Tongue (tissue), 2 donors: ENCODE data around the gene GRID2IP. TPM values are rescaled to one million over a fixed set of nuclear protein-coding genes. Genes with fewer than 3 reads are reported as not detected.

ENCODE experiments used
- DNase-seq: peaks from one replicate; pipeline ENCODE4 v3.0.0-alpha.2; 2015
- total RNA-seq: library from RNA; depleted of rRNA; stranded (reverse); fragments of >200 nt; gene quantifications from one replicate; pipeline ENCODE4 v1.2.3, GENCODE V29; 2014

The GRID2IP gene
- total RNA-seq, 1 donor from 2014 or later, result 0.31 TPM

DNA sequence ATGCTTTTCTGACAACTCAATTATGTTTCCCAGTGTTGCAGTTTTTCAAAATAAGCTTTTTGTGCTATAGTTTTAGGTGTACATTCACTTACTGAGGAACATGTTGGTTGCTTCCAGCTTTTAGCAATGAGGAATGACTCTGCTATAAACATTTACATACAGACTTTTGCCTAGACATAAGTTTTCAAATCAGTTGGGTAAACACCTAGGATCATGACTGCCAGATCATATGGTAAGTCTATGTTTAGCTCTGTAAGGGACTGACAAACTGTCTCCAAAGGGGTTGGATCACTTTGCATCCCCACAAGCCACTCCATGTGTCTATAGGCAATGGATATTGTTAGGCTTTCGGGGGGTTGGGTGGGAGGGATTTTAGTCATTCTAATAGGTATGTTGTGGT lies 10.8 kb upstream of the GRID2IP start:
- no peak for DNase-seq

GRCh38 chr7:6559896-6560295 lies 8.6 kb upstream of the GRID2IP start:
- DNase-seq, result no peak

DNA sequence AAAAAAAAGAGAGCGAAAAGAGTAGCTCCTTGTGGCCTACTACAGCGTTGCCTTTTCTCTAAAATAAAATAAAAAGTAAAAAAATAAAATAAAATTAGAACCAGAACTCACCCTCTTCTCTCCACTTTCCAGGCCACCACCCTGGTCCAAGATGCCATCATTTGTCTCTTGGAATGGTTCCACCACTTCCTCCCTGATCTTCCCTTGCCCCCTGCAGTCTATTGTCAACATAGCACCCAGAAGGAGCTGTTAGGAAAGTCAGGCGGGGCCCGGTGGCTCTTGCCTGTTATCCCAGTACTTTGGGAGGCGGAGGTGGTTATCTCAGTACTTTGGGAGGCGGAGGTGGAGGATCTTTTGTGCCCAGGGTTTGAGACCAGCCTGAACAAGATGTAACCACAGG lies 7.6 kb upstream of the GRID2IP start:
- peak; percentile 39 for DNase-seq

GRCh38 chr7:6556196-6556595 lies 4.9 kb upstream of the GRID2IP start:
- no peak for DNase-seq

GRCh38 chr7:6554848-6555247 lies 3.6 kb upstream of the GRID2IP start:
- no peak for DNase-seq

GRCh38 chr7:6553448-6554044 lies 2.3 kb upstream of the GRID2IP start:
- no peak for DNase-seq

GRCh38 chr7:6547400-6547799 lies 3.9 kb downstream of the GRID2IP start:
- DNase-seq, result no peak

DNA sequence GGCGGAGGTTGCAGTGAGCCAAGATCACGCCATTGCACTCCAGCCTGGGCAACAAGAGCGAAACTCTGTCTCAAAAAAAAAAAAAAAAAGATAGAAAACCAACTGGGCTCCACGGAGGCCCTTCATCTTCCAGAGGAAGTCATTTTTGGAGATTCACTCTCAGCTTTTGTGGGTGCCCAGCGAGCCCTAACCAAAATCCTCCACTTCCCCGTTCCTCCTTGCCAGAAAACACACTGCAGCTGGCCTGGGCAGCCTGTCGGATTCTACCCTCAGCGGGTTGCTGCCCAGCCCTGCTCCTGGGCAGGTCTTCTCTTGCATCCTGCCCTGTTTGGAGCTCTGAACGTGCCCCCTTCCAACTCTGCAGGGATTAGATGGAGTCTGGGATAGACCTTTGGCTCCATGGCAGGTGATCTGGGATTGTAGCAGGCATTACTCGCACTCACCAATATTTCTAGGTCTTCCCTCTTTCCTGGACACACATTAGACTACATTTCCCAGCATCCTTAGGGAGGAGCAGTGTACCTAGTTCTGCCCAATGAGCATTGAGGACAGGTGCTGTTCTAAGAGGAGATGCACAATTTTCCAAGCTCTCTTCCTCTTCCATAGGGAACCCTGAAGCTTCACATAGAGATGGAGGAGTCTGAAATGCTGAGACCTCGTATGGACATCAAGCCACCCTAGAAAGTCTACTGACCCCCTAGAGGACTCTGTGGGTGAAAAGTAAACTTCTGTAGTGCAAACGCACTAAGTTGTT lies 4.6 kb downstream of the GRID2IP start:
- no peak for DNase-seq

GRCh38 chr7:6545398-6546126 lies 5.7 kb downstream of the GRID2IP start:
- DNase-seq, result no peak

DNA sequence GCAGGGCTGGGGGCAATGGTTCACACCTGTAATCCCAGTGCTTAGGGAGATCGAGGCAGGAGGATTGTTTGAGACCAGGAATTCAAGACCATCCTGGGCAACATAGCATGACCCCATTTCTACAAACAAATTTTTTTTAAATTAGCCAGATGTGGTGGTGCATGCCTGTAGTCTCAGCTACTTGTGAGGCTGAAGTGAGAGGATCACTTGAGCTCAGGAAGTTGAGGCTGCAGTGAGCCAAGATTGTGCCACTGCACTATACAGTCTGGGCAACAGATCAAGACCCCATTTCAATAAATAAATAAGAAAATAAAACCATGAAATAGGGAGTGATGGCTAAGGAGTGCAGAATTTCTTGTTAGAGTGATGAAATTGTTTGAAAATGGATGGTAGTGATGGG lies 8.9 kb downstream of the GRID2IP start:
- no peak for DNase-seq

- peak; percentile 67 for DNase-seq
These were observed 14.7 kb downstream of the GRID2IP start for GRCh38 chr7:6536262-6537260.

DNA sequence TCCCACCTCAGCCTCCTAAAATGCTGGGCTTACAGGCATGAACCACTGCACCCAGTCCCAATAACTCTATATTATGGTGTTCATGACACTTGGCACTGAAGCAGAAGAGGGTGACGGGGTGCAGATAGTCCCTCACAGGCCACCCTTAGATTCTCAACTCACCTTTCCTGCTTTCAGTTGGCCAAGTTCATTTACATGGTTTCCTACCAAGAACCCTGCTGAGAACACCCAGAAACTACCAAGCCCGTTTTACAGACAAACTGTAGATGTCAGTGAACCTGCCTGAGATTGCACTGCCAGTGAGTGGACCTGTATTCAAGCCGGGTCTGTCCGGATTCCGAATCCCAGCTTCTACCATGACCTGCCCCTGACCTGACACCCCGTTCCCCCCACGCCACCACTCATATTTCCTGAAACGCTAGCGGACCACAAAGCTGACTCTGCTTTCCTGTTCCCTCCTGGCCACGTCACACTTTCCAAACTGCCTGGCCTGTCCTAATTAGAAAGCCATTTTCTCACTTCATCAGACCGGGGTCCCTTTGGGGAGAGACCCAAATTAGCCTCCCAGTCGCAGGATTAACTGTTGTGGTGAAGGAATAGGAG lies 17.3 kb downstream of the GRID2IP start:
- DNase-seq, result no peak

DNA sequence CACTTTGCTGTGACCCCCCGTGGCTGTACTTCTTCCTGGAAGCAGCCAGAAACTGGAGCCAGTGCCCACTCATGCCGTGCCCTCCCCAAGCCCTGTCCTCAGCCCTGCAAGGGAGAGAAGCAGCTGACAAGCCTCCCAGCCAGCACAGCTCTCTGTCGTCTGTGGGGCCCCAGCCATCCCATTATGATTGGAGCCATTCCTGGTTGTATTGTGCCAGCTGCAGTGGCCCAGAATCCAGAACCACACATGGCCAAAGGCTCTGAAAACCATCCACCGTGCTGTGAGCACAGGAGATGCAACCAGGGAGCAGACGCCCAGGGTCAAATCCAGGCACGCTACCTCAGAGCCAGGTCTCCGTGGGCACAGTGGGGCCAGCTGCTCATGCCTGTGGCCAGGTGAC lies 18.7 kb downstream of the GRID2IP start:
- no peak for DNase-seq

GRCh38 chr7:6531492-6532279 lies 19.6 kb downstream of the GRID2IP start:
- no peak for DNase-seq

- DNase-seq, result no peak
These were observed 20.4 kb downstream of the GRID2IP start for GRCh38 chr7:6530626-6531491.

GRCh38 chr7:6529643-6530042 lies 21.6 kb downstream of the GRID2IP start:
- DNase-seq, result no peak

GRCh38 chr7:6528401-6529130 lies 22.7 kb downstream of the GRID2IP start:
- DNase-seq, result no peak

- DNase-seq, result no peak
These were observed 24.3 kb downstream of the GRID2IP start for GRCh38 chr7:6526997-6527378.
